NCI-H446 treated with DMSO at 0.1 percent for 48 hours (cell line): ENCODE measurements around the gene DSG4.

Experiments
- DNase-seq: peaks from one replicate; lab custom pipeline; 2025; lab: John Stamatoyannopoulos, UW

DSG4 gene

GRCh38 chr18:31407649-31408048 is 31.1 kb downstream of the DSG4 start:
- DNase-seq: no peak

- DNase-seq: no peak
Observed at GRCh38 chr18:31409276-31409675, 32.7 kb downstream of the DSG4 start.

GRCh38 chr18:31410716-31411483 is 34.3 kb downstream of the DSG4 start:
- no peak for DNase-seq

GRCh38 chr18:31413137-31413536 is 36.6 kb downstream of the DSG4 start:
- DNase-seq: no peak

- no peak for DNase-seq
Observed at GRCh38 chr18:31417850-31418249, 41.3 kb downstream of the DSG4 start.

GRCh38 chr18:31419457-31419932 is 42.9 kb downstream of the DSG4 start:
- no peak for DNase-seq

- no peak for DNase-seq
Observed at GRCh38 chr18:31420032-31420431, 43.5 kb downstream of the DSG4 start.

- DNase-seq: no peak
Observed at GRCh38 chr18:31420524-31420923, 43.9 kb downstream of the DSG4 start.

- DNase-seq: no peak
Observed at GRCh38 chr18:31424383-31424988, 47.9 kb downstream of the DSG4 start.

GRCh38 chr18:31426021-31426420 is 49.4 kb downstream of the DSG4 start:
- no peak for DNase-seq

GRCh38 chr18:31426871-31427406 is 50.4 kb downstream of the DSG4 start:
- DNase-seq: no peak

GRCh38 chr18:31428211-31428610 is 51.6 kb downstream of the DSG4 start:
- no peak for DNase-seq

GRCh38 chr18:31429623-31430022 is 53.0 kb downstream of the DSG4 start:
- no peak for DNase-seq

- DNase-seq: no peak
Observed at GRCh38 chr18:31430072-31430471, 53.5 kb downstream of the DSG4 start.

GRCh38 chr18:31430554-31430953 is 54.0 kb downstream of the DSG4 start:
- no peak for DNase-seq

GRCh38 chr18:31432316-31432715 is 55.7 kb downstream of the DSG4 start:
- no peak for DNase-seq

- DNase-seq: no peak
Observed at GRCh38 chr18:31436825-31437224, 60.2 kb downstream of the DSG4 start.

GRCh38 chr18:31438402-31438801 is 61.8 kb downstream of the DSG4 start:
- DNase-seq: no peak

GRCh38 chr18:31439807-31440325 is 63.3 kb downstream of the DSG4 start:
- no peak for DNase-seq

GRCh38 chr18:31440787-31441186 is 64.2 kb downstream of the DSG4 start:
- no peak for DNase-seq

- DNase-seq: no peak
Observed at GRCh38 chr18:31441493-31441892, 64.9 kb downstream of the DSG4 start.

- no peak for DNase-seq
Observed at GRCh38 chr18:31444142-31444541, 67.6 kb downstream of the DSG4 start.

GRCh38 chr18:31445908-31446307 is 69.3 kb downstream of the DSG4 start:
- DNase-seq: no peak
